Naive thymus-derived CD4-positive, alpha-beta T cell (primary cell): ENCODE results near the gene TP53BP2. TPM values are rescaled to one million over a fixed set of nuclear protein-coding genes. Genes with fewer than 3 reads are reported as not detected.

Experiments
- ATAC-seq: fragments of 150-1000 bp; cut with Tn5 transposase; 2 replicates; pipeline ENCODE4 v1.10.0; 2021; ENCODE audit warnings: mild to moderate bottlenecking, moderate library complexity
- CTCF ChIA-PET: fragments of 350-600 bp; sonication (Branson Sonifier 250); formaldehyde crosslinking; loops from one replicate; lab custom pipeline; 2021; ENCODE audit warnings: antibody characterized with exemption; lab: Charles Lee
- POLR2A ChIA-PET: fragments of 350-600 bp; sonication (Branson Sonifier 250); formaldehyde crosslinking; loops from one replicate; lab custom pipeline; 2021; ENCODE audit warnings: antibody characterized with exemption, inconsistent platforms; lab: Charles Lee
- DNase-seq, 9 donors: peaks; one replicate each; pipeline versions ENCODE4 v3.0.0 to v3.0.0-alpha.2; 2020 to 2022; ENCODE audit warnings: mixed read lengths in 1 of 9
- H3K27ac ChIP-seq: one replicate; pipeline ENCODE4 v1.7.0; 2013; ENCODE audit warnings: mild to moderate bottlenecking, low read depth, low read length, moderate library complexity
- H3K27me3 ChIP-seq, 2 donors: one replicate each; pipeline ENCODE4 v1.7.0; 2013; ENCODE audit warnings: low read length in 2 of 2, mild to moderate bottlenecking in 2 of 2, moderate library complexity in 2 of 2; ENCODE audit not compliant: control insufficient read depth in 2 of 2, insufficient read depth in 2 of 2
- H3K36me3 ChIP-seq, 3 experiments: 1 replicate in 2 of 3; 2 replicates in 1 of 3; pipeline ENCODE4 v1.7.0; 2013; ENCODE audit warnings: low read length in 3 of 3, mild to moderate bottlenecking in 3 of 3, moderate library complexity in 1 of 3; ENCODE audit not compliant: insufficient read depth in 3 of 3, control insufficient read depth in 2 of 3
- H3K4me1 ChIP-seq, 2 donors: one replicate each; pipeline ENCODE4 v1.7.0; 2013; ENCODE audit warnings: low read length in 2 of 2, mild to moderate bottlenecking in 2 of 2, moderate library complexity in 1 of 2; ENCODE audit not compliant: control insufficient read depth in 2 of 2, insufficient read depth in 2 of 2
- H3K4me3 ChIP-seq: 2 replicates; pipeline ENCODE4 v1.7.0; 2013; ENCODE audit warnings: mild to moderate bottlenecking, low read length
- H3K9me3 ChIP-seq, 3 experiments: 1 replicate in 2 of 3; 2 replicates in 1 of 3; pipeline ENCODE4 v1.7.0; 2013; ENCODE audit warnings: low read length in 3 of 3; ENCODE audit not compliant: control insufficient read depth in 2 of 3
- H3K27ac Mint-ChIP-seq, 9 donors: one replicate each; pipeline ENCODE4 v1.8.0; 2020 to 2022; ENCODE audit warnings: mixed read lengths in 9 of 9, mild to moderate bottlenecking in 8 of 9, moderate library complexity in 5 of 9, inconsistent platforms in 2 of 9
- H3K27me3 Mint-ChIP-seq, 5 donors: one replicate each; pipeline ENCODE4 v1.8.0; 2021 to 2022; ENCODE audit warnings: mixed read lengths in 5 of 5, mild to moderate bottlenecking in 1 of 5
- H3K36me3 Mint-ChIP-seq, 5 donors: one replicate each; pipeline ENCODE4 v1.8.0; 2020 to 2022; ENCODE audit warnings: mixed read lengths in 5 of 5, mild to moderate bottlenecking in 3 of 5, inconsistent platforms in 1 of 5
- H3K4me1 Mint-ChIP-seq, 7 donors: one replicate each; pipeline ENCODE4 v1.8.0; 2020 to 2022; ENCODE audit warnings: mixed read lengths in 7 of 7, mild to moderate bottlenecking in 3 of 7, inconsistent platforms in 1 of 7
- H3K4me3 Mint-ChIP-seq, 10 donors: one replicate each; pipeline ENCODE4 v1.8.0; 2020 to 2022; ENCODE audit warnings: mild to moderate bottlenecking in 10 of 10, mixed read lengths in 10 of 10, moderate library complexity in 6 of 10, inconsistent platforms in 2 of 10
- H3K9me3 Mint-ChIP-seq, 11 donors: one replicate each; pipeline ENCODE4 v1.8.0; 2020 to 2022; ENCODE audit warnings: mixed read lengths in 11 of 11, mild to moderate bottlenecking in 4 of 11, inconsistent platforms in 1 of 11, moderate library complexity in 1 of 11
- intact Hi-C, 2 donors: fragments of 100-400 bp; cut with micrococcal nuclease; formaldehyde crosslinking; loops; one replicate each; pipeline ENCODE4 v1.15.1; 2023
- polyA plus RNA-seq, 2 donors: library from polyadenylated mRNA; unstranded; fragments of 300-500 nt; fragmentation: Illumina TruSeq; gene quantifications; one replicate each; pipeline ENCODE4 v1.2.3, GENCODE V29; 2021
- total RNA-seq, 6 experiments: library from RNA in 5 of 6; stranded (reverse) in 5 of 6; gene quantifications; 1 replicate in 5 of 6; 2 replicates in 1 of 6; pipeline ENCODE4 v1.2.3 and lab custom pipeline; 2021 to 2026

The TP53BP2 gene
- total and polyA plus RNA-seq, 7 experiments from 2014 or later = 8.4 to 120 (median 44.2) TPM

GRCh38 chr1:223878598-223879325, 33.0 kb upstream of the TP53BP2 start:
- intact Hi-C loops = no loop called here
- Histone ChIP-seq H3K27me3 (no peaks in the 10 kb centered on the region), H3K27ac (no peak overlapping the region), H3K9me3 (no peaks in the 10 kb centered on the region), H3K4me3 (no peak overlapping the region), H3K36me3 (no peaks in the 10 kb centered on the region), H3K4me1 (no peaks in the 10 kb centered on the region)
- Mint-ChIP-seq H3K36me3 (no peaks in the 10 kb centered on the region), H3K9me3 (peaks cover 0 to 5% (median 0%) of the 10 kb centered on the region in 11 donors), H3K27me3 (peaks cover 0 to 26% (median 10%) of the 10 kb centered on the region in 5 donors), H3K4me1 (no peaks in the 10 kb centered on the region), H3K27ac (no peak overlapping the region), H3K4me3 (no peak overlapping the region)
- ChIA-PET CTCF (no interaction called here), POLR2A (no interaction called here)
- ATAC-seq = no peak
- no peak for DNase-seq

GRCh38 chr1:223877804-223878203, 32.1 kb upstream of the TP53BP2 start:
- H3K9me3 Mint-ChIP-seq = peaks cover 0 to 5% (median 0%) of the 10 kb centered on the region in 11 donors
- H3K4me1 Mint-ChIP-seq = no peaks in the 10 kb centered on the region
- DNase-seq = no peak

GRCh38 chr1:223876590-223876989, 30.8 kb upstream of the TP53BP2 start:
- Histone ChIP-seq H3K4me1 (no peaks in the 10 kb centered on the region), H3K4me3 (no peak overlapping the region), H3K27ac (no peak overlapping the region), H3K27me3 (no peaks in the 10 kb centered on the region), H3K36me3 (no peaks in the 10 kb centered on the region), H3K9me3 (no peaks in the 10 kb centered on the region)
- Mint-ChIP-seq H3K27me3 (peaks cover 9 to 33% (median 22%) of the 10 kb centered on the region in 5 donors), H3K27ac (no peak overlapping the region), H3K4me1 (no peaks in the 10 kb centered on the region), H3K4me3 (no peak overlapping the region), H3K36me3 (peaks cover 0 to 6% (median 0%) of the 10 kb centered on the region in 5 donors), H3K9me3 (peaks cover 0 to 5% (median 0%) of the 10 kb centered on the region in 11 donors)
- CTCF ChIA-PET = no interaction called here
- intact Hi-C loops = no loop called here
- no peak for ATAC-seq
- DNase-seq = no peak
- POLR2A ChIA-PET = no interaction called here

More at GRCh38 chr1:223877804-223878203, 32.1 kb upstream of the TP53BP2 start:
- ATAC-seq = no peak
- Histone ChIP-seq H3K27ac (no peak overlapping the region), H3K27me3 (no peaks in the 10 kb centered on the region), H3K36me3 (no peaks in the 10 kb centered on the region), H3K4me3 (no peak overlapping the region), H3K9me3 (no peaks in the 10 kb centered on the region), H3K4me1 (no peaks in the 10 kb centered on the region)
- ChIA-PET CTCF (no interaction called here), POLR2A (no interaction called here)
- H3K27ac Mint-ChIP-seq = no peak overlapping the region
- no peak overlapping the region for H3K4me3 Mint-ChIP-seq
- intact Hi-C loops = no loop called here
- H3K36me3 Mint-ChIP-seq = no peaks in the 10 kb centered on the region
- peaks cover 0 to 29% (median 13%) of the 10 kb centered on the region in 5 donors for H3K27me3 Mint-ChIP-seq

GRCh38 chr1:223873044-223873443, 27.3 kb upstream of the TP53BP2 start:
- Mint-ChIP-seq H3K27ac (no peak overlapping the region), H3K4me1 (no peaks in the 10 kb centered on the region)
- intact Hi-C loops = no loop called here

GRCh38 chr1:223872308-223872901, 26.7 kb upstream of the TP53BP2 start:
- ChIA-PET POLR2A (no interaction called here), CTCF (no interaction called here)
- Mint-ChIP-seq H3K4me3 (no peak overlapping the region), H3K27me3 (peaks cover 13 to 38% (median 19%) of the 10 kb centered on the region in 5 donors), H3K4me1 (no peaks in the 10 kb centered on the region), H3K27ac (no peak overlapping the region), H3K9me3 (peaks cover 0 to 5% (median 0%) of the 10 kb centered on the region in 11 donors), H3K36me3 (peaks cover 0 to 6% (median 0%) of the 10 kb centered on the region in 5 donors)
- H3K27ac ChIP-seq = no peak overlapping the region
- no peaks in the 10 kb centered on the region for H3K27me3 ChIP-seq
- DNase-seq (no peak), ATAC-seq (no peak)
- H3K4me3 ChIP-seq = no peak overlapping the region
- intact Hi-C loops = no loop called here
- no peaks in the 10 kb centered on the region for H3K36me3 ChIP-seq
- H3K9me3 ChIP-seq = no peaks in the 10 kb centered on the region
- H3K4me1 ChIP-seq = no peaks in the 10 kb centered on the region

More at GRCh38 chr1:223873044-223873443, 27.3 kb upstream of the TP53BP2 start:
- CTCF ChIA-PET = interaction anchor here (0.7 kb wide), 1 partner anchor 179 kb away, joined by 4 read pairs; no protein-coding TSS in a partner anchor
- Mint-ChIP-seq H3K4me3 (no peak overlapping the region), H3K27me3 (peaks cover 13 to 38% (median 19%) of the 10 kb centered on the region in 5 donors), H3K36me3 (peaks cover 0 to 6% (median 0%) of the 10 kb centered on the region in 5 donors), H3K9me3 (peaks cover 0 to 5% (median 0%) of the 10 kb centered on the region in 11 donors)
- no peaks in the 10 kb centered on the region for H3K36me3 ChIP-seq
- H3K4me3 ChIP-seq = no peak overlapping the region
- H3K9me3 ChIP-seq = no peaks in the 10 kb centered on the region
- no peaks in the 10 kb centered on the region for H3K27me3 ChIP-seq
- no peak overlapping the region for H3K27ac ChIP-seq
- no peaks in the 10 kb centered on the region for H3K4me1 ChIP-seq
- POLR2A ChIA-PET = no interaction called here
- ATAC-seq (no peak), DNase-seq (no peak)

DNA sequence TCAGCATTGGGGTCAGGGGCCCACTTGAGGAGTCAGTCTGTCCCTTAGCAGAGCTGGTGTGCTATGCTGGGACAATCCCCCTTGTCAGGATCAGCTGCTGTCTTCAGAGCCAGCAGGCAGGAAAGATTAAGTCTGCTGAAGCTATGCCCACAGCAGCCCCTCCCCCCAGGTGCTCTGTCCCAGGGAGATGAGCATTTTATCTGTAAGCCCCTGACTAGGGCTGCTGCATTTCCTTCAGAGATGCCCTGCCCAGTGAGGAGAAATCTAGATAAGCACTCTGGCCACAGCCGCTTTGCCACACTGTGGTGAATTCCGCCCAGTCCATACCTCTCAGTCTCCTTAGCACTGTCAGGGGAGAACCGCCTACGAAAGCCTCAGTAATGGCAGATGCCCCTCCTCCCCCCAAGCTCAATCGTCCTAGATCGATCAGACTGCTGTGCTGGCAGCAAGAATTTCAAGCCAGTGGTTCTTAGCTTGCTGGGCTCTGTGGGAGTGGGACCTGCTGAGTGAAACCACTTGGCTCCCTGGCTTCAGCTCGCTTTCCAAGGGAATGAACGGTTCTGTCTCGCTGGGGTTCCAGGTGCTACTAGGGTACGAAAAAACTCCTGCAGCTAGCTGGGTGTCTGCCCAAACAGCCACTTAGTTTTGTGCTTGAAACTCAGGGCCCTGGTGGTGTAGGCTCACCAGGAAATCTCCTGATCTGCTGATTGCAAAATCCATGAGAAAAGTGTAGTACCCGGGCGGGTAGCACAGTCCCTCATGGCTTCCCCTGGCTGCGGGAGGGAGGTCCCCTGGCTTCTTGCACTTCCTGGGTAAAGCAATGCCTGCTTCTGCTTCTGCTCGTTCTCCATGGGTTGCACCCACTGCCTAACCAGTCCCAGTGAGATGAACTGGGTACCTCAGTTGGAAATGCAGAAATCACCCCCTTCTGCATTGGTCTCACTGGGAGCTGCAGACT, 25.1 kb upstream of the TP53BP2 start:
- Histone ChIP-seq H3K36me3 (no peaks in the 10 kb centered on the region), H3K4me3 (no peak overlapping the region), H3K9me3 (no peaks in the 10 kb centered on the region), H3K27ac (no peak overlapping the region), H3K4me1 (no peaks in the 10 kb centered on the region), H3K27me3 (no peaks in the 10 kb centered on the region)
- H3K9me3 Mint-ChIP-seq = peaks cover 0 to 5% (median 0%) of the 10 kb centered on the region in 11 donors
- ATAC-seq = peak; percentile 64
- H3K4me3 Mint-ChIP-seq = peak overlapping the region in 5 of 10 donors; percentile 20 to 66 (median 41)
- ChIA-PET CTCF (no interaction called here), POLR2A (no interaction called here)
- H3K27me3 Mint-ChIP-seq = peaks cover 13 to 46% (median 19%) of the 10 kb centered on the region in 5 donors
- no peaks in the 10 kb centered on the region for H3K4me1 Mint-ChIP-seq
- H3K36me3 Mint-ChIP-seq = peaks cover 0 to 6% (median 0%) of the 10 kb centered on the region in 5 donors
- peak overlapping the region in 1 of 9 donors; percentile 5 for H3K27ac Mint-ChIP-seq
- DNase-seq = no peak
- intact Hi-C loops = no loop called here
